ENCODE measurements around the gene LAMTOR4. TPM values are rescaled to one million over a fixed set of nuclear protein-coding genes. Genes with fewer than 3 reads are reported as not detected.

LAMTOR4 gene
- total and polyA plus RNA-seq, 2 of the 13 experiments (the other 11 are each of a cell fraction or from before 2014, with no cell fraction given) = 115 to 118 TPM

GRCh38 chr7:100119072-100119969 lies 29.4 kb upstream of the LAMTOR4 start, which contains the start of the genes CNPY4 and TAF6 (continued):
- TF ChIP-seq ZNF746 (CRISPR knock-in tag; IDR thresholded peaks at IDR 0.05) (no peak; the same call in 1 of the 2 replicates), ZBTB40 (IDR thresholded peaks at IDR 0.05) (no peak), ZBTB40 (CRISPR knock-in tag; IDR thresholded peaks at IDR 0.05) (peak; percentile 84), ATF3 (CRISPR knock-in tag; IDR thresholded peaks at IDR 0.05) (no peak), TBX3 (IDR thresholded peaks at IDR 0.05; ENCODE audit: borderline replicate concordance) (peak; percentile 40; the same call in 1 of the 2 replicates), ZNF775 (CRISPR knock-in tag; IDR thresholded peaks at IDR 0.05; ENCODE audit: borderline replicate concordance) (no peak), NFRKB (IDR thresholded peaks at IDR 0.05) (no peak), ZNF230 (CRISPR knock-in tag; IDR thresholded peaks at IDR 0.05) (no peak; the same call in 1 of the 2 replicates), PREB (CRISPR knock-in tag; IDR thresholded peaks at IDR 0.05) (no peak), KDM1A (CRISPR knock-in tag; IDR thresholded peaks at IDR 0.05) (no peak), HNF1B (CRISPR knock-in tag; IDR thresholded peaks at IDR 0.05) (peak; percentile 80), ZNF264 (CRISPR knock-in tag; IDR thresholded peaks at IDR 0.05) (peak; percentile 53; the same call in 1 of the 2 replicates), HES4 (CRISPR knock-in tag; IDR thresholded peaks at IDR 0.05; ENCODE audit: borderline replicate concordance) (no peak), ZNF639 (CRISPR knock-in tag; conservative IDR thresholded peaks at IDR 0.05) (0 out of 2 replicates have a peak, but pooled peaks have one; percentile 12), ETV6 (CRISPR knock-in tag; conservative IDR thresholded peaks at IDR 0.05) (0 out of 2 replicates have a peak, but pooled peaks have one; percentile 12)
